Pulmonary artery endothelial cell (primary cell): ENCODE measurements around the gene C1orf141. TPM values are rescaled to one million over a fixed set of nuclear protein-coding genes. Genes with fewer than 3 reads are reported as not detected.

Experiments used
- total RNA-seq: library from RNA; depleted of rRNA; stranded (reverse); fragments of >200 nt; gene quantifications from 2 replicates; pipeline ENCODE4 v1.2.3, GENCODE V29; 2014

Gene C1orf141
- total RNA-seq, 1 donor from 2014 or later: not detected

Other genes with a start within 250 kb of the C1orf141 start
- gene DNAI4, start 210.1 kb downstream of the C1orf141 start, total RNA-seq: 2.5 and 3.6 TPM in 2 replicates
- gene MIER1, start 210.0 kb downstream of the C1orf141 start, total RNA-seq: 28.3 and 39.2 TPM in 2 replicates
- 4.2 and 9.1 TPM in 2 replicates for gene SLC35D1, start 80.8 kb downstream of the C1orf141 start, total RNA-seq
- gene IL23R, start 31.5 kb upstream of the C1orf141 start, total RNA-seq: not detected in 2 replicates
- gene IL12RB2, start 172.9 kb upstream of the C1orf141 start, total RNA-seq: not detected in 2 replicates